HEK293T (cell line): ENCODE data around the gene VLDLR.

Experiments
- BHLHE40 ChIP-seq: fragments of 450-650 bp; IDR thresholded peaks from 2 replicates; pipeline ENCODE4 v1.6.1; 2016; ENCODE audit warnings: mild to moderate bottlenecking, moderate library complexity, borderline replicate concordance
- FOXA1 ChIP-seq: fragments of 450-650 bp; IDR thresholded peaks from 2 replicates; pipeline ENCODE4 v1.6.1; 2016; ENCODE audit warnings: mild to moderate bottlenecking
- HDGF ChIP-seq: fragments of 450-650 bp; IDR thresholded peaks from 2 replicates; pipeline ENCODE4 v1.6.1; 2017; ENCODE audit warnings: antibody characterized with exemption, borderline replicate concordance
- ZNF384 ChIP-seq: fragments of 450-650 bp; IDR thresholded peaks from 2 replicates; pipeline ENCODE4 v1.6.1; 2016

DNA sequence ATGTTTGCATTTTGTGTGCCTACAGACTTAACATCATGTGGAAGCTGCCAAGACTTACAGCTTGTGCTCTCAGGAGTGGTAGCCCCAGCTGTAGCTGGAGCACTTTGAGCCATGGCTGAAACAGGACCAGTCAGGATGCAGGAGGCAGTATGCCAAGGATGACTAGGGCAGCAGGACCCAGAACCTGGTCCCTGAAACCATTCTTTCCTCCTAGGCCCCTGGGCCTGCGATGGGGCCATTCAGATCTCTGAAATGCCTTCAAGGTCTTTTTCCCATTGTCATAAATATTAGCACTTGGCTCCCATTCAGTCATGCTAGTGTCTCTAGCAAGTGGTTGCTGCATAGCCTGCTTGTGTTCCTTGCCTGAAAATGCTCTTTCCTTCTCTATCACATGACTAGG lies 29.6 kb upstream of the VLDLR start:
- TF ChIP-seq FOXA1 (no peak), HDGF (no peak), ZNF384 (no peak), BHLHE40 (no peak)
